NCI-H146 (cell line): Measurements from ENCODE around the gene STPG3.
"Not testable (repeated sequence)": the region's sequence is repeated elsewhere in the genome, so short reads cannot be mapped to it uniquely, and the experiment has no call there.

Experiments used
- DNase-seq: peaks from one replicate; lab custom pipeline; 2025; lab: John Stamatoyannopoulos, UW

Gene STPG3

DNA sequence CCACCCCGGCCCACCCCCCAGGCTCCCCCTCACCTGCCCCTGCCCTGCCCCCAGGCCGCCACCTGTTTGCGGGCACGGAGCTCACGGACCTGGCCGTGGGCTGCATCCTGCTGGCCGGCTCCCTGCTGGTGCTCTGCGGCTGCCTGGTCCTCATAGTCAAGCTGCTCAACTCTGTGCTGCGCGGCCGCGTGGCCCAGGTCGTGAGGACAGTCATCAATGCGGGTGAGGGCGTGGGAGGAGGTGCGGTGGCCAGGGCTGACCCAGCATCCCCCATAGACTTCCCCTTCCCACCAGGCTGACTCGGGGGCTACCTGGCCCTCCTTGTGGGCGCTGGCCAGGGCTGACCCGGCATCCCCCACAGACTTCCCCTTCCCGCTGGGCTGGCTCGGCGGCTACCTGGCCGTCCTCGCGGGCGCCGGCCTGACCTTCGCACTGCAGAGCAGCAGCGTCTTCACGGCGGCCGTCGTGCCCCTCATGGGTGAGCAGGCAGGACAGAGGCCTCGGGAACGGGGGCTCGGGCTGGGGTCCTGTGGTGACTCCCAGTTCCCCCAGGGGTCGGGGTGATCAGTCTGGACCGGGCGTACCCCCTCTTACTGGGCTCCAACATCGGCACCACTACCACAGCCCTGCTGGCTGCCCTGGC, 16.9 kb upstream of the STPG3 start:
- DNase-seq: peak; percentile 42

- no peak for DNase-seq
Measured at GRCh38 chr9:137234758-137235423, 16.2 kb upstream of the STPG3 start.

DNA sequence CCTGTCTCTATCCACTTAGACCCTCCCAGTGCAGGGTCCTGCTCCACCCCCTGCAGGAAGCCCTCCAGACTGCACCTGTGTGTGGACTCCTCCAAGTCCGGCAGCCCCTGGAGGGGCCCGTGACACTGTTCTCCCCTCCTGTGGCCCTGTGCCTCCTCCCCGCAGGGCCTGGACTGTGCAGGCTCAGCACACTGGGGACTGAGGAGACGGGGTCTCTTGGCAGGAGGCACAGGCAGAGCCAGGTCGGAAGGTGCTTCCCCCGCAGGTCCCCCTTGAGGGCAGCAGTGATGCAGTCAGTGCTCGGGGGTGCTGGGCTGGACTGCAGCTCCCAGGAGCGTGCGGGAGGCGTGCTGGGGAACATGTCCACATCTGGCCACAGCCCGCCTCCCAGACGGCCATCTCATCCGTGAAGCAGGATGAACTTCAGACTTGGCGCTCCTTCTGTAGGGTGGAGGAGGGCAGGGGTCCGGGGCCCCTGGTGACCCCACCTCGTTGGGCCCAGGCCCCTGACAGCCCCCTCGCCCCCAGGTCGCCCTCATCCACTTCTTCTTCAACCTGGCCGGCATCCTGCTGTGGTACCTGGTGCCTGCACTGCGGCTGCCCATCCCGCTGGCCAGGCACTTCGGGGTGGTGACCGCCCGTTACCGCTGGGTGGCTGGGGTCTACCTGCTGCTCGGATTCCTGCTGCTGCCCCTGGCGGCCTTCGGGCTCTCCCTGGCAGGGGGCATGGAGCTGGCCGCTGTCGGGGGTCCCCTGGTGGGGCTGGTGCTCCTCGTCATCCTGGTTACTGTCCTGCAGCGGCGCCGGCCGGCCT, 15.5 kb upstream of the STPG3 start:
- peak; percentile 39 for DNase-seq

- DNase-seq: peak; percentile 86
Measured at GRCh38 chr9:137236238-137236935, 14.7 kb upstream of the STPG3 start.

- DNase-seq: peak; percentile 44
Measured at GRCh38 chr9:137236936-137237421, 14.1 kb upstream of the STPG3 start.

DNA sequence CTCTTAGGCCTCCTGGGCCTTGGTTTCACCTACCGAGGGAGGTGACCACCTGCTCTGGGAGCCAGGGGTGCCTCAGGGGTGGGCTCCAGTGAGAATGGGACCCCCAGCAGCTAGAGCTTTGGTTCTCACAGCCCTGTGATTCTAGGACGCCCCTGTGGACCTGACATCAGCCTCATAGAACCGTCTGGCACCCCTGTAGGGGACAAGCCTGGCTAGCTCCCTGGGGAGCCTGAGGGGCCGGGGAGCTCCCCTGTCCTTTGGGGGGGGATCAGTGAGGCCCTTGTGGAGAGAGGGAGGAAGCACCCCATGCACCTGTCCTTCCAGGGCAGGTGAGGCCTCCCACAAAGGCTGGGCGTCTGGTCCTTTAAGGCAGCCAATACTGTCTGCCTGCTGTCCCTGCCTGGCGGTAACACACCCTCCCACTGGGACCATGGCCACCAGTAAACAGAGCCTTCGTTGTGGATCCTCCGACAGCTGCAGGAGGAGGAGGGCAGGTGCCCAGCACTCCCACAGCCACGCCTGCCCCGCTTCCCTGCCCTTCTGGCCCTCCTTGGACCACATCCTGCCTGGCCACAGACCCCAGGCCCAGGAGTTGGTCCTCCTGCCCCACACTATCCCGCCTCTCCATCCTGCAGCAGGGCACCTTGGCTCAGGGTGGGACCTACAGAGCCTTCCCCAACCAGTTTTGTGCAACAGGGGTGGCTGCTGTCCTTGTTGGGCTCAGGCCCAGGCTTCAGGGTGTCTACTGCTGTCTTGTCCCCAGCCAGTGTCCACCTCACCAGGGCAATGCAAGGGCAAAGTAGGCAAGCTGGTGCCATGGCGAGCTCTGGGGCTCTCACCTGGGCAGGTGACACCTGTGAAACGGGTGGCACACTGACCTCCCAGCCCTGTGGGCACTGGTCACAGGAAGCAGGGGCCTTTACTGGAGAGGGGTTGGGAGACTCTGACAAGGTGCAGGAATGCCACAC, 13.0 kb upstream of the STPG3 start:
- DNase-seq: peak; percentile 88

DNA sequence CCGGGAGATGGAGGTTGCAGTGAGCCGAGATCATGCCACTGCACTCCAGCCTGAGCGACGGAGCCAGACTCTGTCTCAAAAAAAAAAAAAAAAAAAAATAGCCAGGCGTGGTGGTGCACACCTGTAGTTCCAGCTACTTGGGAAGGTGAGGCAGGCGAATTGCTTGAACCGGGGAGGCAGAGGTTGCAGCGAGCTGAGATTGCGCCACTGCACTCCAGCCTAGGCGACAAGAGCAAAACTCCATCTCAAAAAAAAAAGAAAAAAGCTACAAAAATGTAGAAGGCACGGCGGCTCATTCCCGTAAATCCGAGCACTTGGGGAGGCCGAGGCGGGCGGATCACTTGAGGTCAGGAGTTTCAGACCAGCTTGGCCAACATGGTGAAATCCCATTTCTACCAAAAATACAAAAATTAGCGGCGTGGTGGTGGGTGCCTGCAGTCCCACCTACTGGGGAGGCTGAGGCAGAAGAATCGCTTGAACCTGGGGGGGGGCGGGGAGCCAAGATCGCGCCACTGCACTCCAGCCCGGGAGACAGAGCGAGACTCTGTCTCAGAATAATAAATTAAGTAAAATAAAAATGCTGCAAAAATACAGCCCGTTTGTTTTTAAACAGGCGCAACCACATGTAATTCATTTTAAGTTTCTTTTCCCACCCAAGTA, 11.4 kb upstream of the STPG3 start:
- DNase-seq: not testable (repeated sequence)

DNA sequence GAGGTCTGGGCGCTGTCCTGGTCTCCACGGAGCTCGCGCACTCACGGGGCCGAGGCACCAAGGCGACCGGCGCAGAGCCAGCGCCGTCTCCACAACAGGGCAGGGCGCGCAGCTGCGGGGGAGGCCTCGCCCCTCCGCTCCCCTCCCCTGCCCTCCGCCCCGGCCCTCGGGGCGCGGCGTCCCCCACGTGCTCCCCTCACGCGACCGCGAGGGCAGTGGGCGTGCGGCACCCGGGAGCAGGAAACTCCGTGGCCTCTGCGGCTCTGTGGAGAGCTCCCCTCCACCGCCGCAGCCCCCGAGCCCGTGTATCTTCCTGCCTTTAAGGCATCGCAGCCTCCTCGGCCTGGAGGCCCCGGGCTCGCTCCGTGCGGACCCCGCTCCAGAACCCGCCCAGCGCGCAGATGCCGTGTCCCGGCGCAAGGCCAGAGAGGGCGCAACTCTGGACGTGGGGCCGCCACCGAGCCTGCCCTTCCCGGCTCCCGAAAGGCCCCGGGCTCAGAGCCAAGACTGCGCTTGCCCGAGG, 10.7 kb upstream of the STPG3 start:
- peak; percentile 69 for DNase-seq

GRCh38 chr9:137240841-137241489, 10.1 kb upstream of the STPG3 start, which contains the start of gene TUBB4B:
TUBB4B (plus strand) TSS chr9:137241287; CDS start chr9:137241361, 74 bp downstream.
- DNase-seq: peak; percentile 99

- DNase-seq: peak; percentile 38
Measured at GRCh38 chr9:137241490-137242268, 9.4 kb upstream of the STPG3 start.

GRCh38 chr9:137242269-137243203, 8.6 kb upstream of the STPG3 start:
- DNase-seq: no peak

DNA sequence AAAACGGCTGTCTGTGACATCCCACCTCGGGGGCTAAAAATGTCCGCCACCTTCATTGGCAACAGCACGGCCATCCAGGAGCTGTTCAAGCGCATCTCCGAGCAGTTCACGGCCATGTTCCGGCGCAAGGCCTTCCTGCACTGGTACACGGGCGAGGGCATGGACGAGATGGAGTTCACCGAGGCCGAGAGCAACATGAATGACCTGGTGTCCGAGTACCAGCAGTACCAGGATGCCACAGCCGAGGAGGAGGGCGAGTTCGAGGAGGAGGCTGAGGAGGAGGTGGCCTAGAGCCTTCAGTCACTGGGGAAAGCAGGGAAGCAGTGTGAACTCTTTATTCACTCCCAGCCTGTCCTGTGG, 7.8 kb upstream of the STPG3 start:
- DNase-seq: not testable (repeated sequence)

- DNase-seq: no peak
Measured at GRCh38 chr9:137243626-137244485, 7.2 kb upstream of the STPG3 start.

GRCh38 chr9:137244486-137245449, 6.3 kb upstream of the STPG3 start:
- no peak for DNase-seq
